Activated gamma-delta T cell (primary cell): ENCODE measurements around the gene TLR5.

Experiments used
- DNase-seq: peaks from one replicate; lab custom pipeline; 2025; lab: John Stamatoyannopoulos, UW

Gene TLR5

GRCh38 chr1:223110952-223111351 lies 32.1 kb downstream of the TLR5 start:
- DNase-seq = no peak

GRCh38 chr1:223109581-223110026 lies 33.4 kb downstream of the TLR5 start:
- no peak for DNase-seq

GRCh38 chr1:223106856-223107255 lies 36.2 kb downstream of the TLR5 start:
- DNase-seq = no peak

- DNase-seq = no peak
These were observed 37.5 kb downstream of the TLR5 start for GRCh38 chr1:223105568-223105967.

GRCh38 chr1:223102797-223103533 lies 40.1 kb downstream of the TLR5 start:
- no peak for DNase-seq

GRCh38 chr1:223097713-223098112 lies 45.3 kb downstream of the TLR5 start:
- no peak for DNase-seq

- DNase-seq = no peak
These were observed 47.2 kb downstream of the TLR5 start for GRCh38 chr1:223095870-223096269.

- DNase-seq = no peak
These were observed 51.2 kb downstream of the TLR5 start for GRCh38 chr1:223091896-223092295.

- no peak for DNase-seq
These were observed 53.8 kb downstream of the TLR5 start for GRCh38 chr1:223089250-223089649.

- no peak for DNase-seq
These were observed 54.3 kb downstream of the TLR5 start for GRCh38 chr1:223088713-223089240.

GRCh38 chr1:223087291-223088255 lies 55.5 kb downstream of the TLR5 start:
- no peak for DNase-seq

- no peak for DNase-seq
These were observed 58.6 kb downstream of the TLR5 start for GRCh38 chr1:223084464-223084866.

GRCh38 chr1:223083831-223084230 lies 59.2 kb downstream of the TLR5 start:
- DNase-seq = no peak

- DNase-seq = no peak
These were observed 60.1 kb downstream of the TLR5 start for GRCh38 chr1:223082914-223083313.

- peak; percentile 27 for DNase-seq
These were observed 61.7 kb downstream of the TLR5 start for GRCh38 chr1:223081181-223081994.

- no peak for DNase-seq
These were observed 63.5 kb downstream of the TLR5 start for GRCh38 chr1:223079498-223079897.

GRCh38 chr1:223077247-223077833 lies 65.7 kb downstream of the TLR5 start:
- DNase-seq = no peak

- no peak for DNase-seq
These were observed 66.7 kb downstream of the TLR5 start for GRCh38 chr1:223076362-223076761.

- DNase-seq = no peak
These were observed 67.2 kb downstream of the TLR5 start for GRCh38 chr1:223075834-223076233.

- DNase-seq = no peak
These were observed 68.4 kb downstream of the TLR5 start for GRCh38 chr1:223074445-223075300.
